ENCODE measurements around the gene ZNF668. TPM values are rescaled to one million over a fixed set of nuclear protein-coding genes. Genes with fewer than 3 reads are reported as not detected.

ZNF668 gene
- total RNA-seq, 1 experiment from 2014 or later: 16.8 TPM

DNA sequence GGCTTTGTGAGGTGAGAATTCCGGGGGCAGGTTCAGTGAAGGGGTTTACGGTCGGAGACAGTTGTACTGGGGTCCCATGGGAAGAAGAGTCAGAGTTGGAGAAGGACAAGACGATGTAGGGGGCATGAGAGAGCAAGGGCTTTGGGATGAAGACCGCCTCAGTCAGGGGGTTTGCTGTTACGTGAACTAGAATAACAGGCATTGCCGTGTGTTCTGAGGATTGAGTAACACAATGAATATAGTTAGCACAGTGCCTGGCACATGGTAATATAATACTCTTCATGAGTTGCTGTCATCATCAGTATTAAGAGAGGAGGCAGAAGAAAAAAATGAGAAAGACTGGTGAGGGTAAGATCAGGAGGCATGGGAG lies 759 bp upstream of the ZNF668 start:
- H2AFZ ChIP-seq (ENCODE audit: low read depth, low read length, poor library complexity, severe bottlenecking): no peak overlapping the region
- BruUV-seq (replicated peaks): no TSS peak
- no peaks in the 10 kb centered on the region for H3K27me3 ChIP-seq (ENCODE audit: insufficient read depth, low read length)
- POLR2A ChIA-PET: interaction anchor here (1.0 to 1.6 kb wide), 5 partner anchors 17 to 139 kb away, joined by 3 to 4 read pairs (median 4); partner anchors contain the start of genes HSD3B7 and TRIM72
- H3K36me3 ChIP-seq (ENCODE audit: control insufficient read depth in 1 of 2, insufficient read depth in 2 of 2, low read length in 2 of 2): peaks cover 14 to 37% of the 10 kb centered on the region in 2 experiments
- DNase-seq (ENCODE audit: low read depth, low spot score): no peak
- ATAC-seq: no peak
- no peaks in the 10 kb centered on the region for H3K9me3 ChIP-seq (ENCODE audit: control insufficient read depth in 1 of 2, insufficient read depth in 1 of 2, low read depth in 1 of 2, low read length in 2 of 2)
- peaks cover 68% of the 10 kb centered on the region for H3K79me2 ChIP-seq (ENCODE audit: insufficient read depth, low read length)
- H3K4me1 ChIP-seq (ENCODE audit: control insufficient read depth in 1 of 2, insufficient read depth in 2 of 2, low read length in 2 of 2): peaks cover 8 to 18% of the 10 kb centered on the region in 2 experiments; a peak in 3 of 4 replicates
- TF ChIP-seq TCF7L2 (IDR thresholded peaks at IDR 0.05; ENCODE audit: borderline replicate concordance, extremely low read depth, insufficient read depth, insufficient read length): no peak
- TF ChIP-seq ELF1 (IDR thresholded peaks at IDR 0.05; ENCODE audit: borderline replicate concordance, low read depth): no peak
- no peak for TF ChIP-seq JUND (IDR thresholded peaks at IDR 0.05)
- no peak for TF ChIP-seq FOSL1 (IDR thresholded peaks at IDR 0.05; ENCODE audit: low read depth)
- TF ChIP-seq CEBPB (IDR thresholded peaks at IDR 0.05; ENCODE audit: low read depth): no peak
- TF ChIP-seq EZH2phosphoT487 (IDR thresholded peaks at IDR 0.05; ENCODE audit: borderline replicate concordance): no peak
- TF ChIP-seq RAD21 (IDR thresholded peaks at IDR 0.05; ENCODE audit: low read depth): no peak
- TF ChIP-seq, protein P1, sequence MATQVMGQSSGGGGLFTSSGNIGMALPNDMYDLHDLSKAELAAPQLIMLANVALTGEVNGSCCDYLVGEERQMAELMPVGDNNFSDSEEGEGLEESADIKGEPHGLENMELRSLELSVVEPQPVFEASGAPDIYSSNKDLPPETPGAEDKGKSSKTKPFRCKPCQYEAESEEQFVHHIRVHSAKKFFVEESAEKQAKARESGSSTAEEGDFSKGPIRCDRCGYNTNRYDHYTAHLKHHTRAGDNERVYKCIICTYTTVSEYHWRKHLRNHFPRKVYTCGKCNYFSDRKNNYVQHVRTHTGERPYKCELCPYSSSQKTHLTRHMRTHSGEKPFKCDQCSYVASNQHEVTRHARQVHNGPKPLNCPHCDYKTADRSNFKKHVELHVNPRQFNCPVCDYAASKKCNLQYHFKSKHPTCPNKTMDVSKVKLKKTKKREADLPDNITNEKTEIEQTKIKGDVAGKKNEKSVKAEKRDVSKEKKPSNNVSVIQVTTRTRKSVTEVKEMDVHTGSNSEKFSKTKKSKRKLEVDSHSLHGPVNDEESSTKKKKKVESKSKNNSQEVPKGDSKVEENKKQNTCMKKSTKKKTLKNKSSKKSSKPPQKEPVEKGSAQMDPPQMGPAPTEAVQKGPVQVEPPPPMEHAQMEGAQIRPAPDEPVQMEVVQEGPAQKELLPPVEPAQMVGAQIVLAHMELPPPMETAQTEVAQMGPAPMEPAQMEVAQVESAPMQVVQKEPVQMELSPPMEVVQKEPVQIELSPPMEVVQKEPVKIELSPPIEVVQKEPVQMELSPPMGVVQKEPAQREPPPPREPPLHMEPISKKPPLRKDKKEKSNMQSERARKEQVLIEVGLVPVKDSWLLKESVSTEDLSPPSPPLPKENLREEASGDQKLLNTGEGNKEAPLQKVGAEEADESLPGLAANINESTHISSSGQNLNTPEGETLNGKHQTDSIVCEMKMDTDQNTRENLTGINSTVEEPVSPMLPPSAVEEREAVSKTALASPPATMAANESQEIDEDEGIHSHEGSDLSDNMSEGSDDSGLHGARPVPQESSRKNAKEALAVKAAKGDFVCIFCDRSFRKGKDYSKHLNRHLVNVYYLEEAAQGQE (IDR thresholded peaks at IDR 0.05; ENCODE audit: low read depth): no peak
- no peak for TF ChIP-seq POLR2AphosphoS5 (IDR thresholded peaks at IDR 0.05; ENCODE audit: low read depth, low read length)
- TF ChIP-seq, protein P2, sequence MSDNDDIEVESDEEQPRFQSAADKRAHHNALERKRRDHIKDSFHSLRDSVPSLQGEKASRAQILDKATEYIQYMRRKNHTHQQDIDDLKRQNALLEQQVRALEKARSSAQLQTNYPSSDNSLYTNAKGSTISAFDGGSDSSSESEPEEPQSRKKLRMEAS (IDR thresholded peaks at IDR 0.05): no peak
- TF ChIP-seq SRF (IDR thresholded peaks at IDR 0.05; ENCODE audit: low read depth): no peak
- no peak for TF ChIP-seq EGR1 (IDR thresholded peaks at IDR 0.05; ENCODE audit: low read depth)
- TF ChIP-seq POLR2A (IDR thresholded peaks at IDR 0.05; ENCODE audit: borderline replicate concordance, extremely low read depth, insufficient read depth, insufficient read length): no peak
- TF ChIP-seq, protein P3, sequence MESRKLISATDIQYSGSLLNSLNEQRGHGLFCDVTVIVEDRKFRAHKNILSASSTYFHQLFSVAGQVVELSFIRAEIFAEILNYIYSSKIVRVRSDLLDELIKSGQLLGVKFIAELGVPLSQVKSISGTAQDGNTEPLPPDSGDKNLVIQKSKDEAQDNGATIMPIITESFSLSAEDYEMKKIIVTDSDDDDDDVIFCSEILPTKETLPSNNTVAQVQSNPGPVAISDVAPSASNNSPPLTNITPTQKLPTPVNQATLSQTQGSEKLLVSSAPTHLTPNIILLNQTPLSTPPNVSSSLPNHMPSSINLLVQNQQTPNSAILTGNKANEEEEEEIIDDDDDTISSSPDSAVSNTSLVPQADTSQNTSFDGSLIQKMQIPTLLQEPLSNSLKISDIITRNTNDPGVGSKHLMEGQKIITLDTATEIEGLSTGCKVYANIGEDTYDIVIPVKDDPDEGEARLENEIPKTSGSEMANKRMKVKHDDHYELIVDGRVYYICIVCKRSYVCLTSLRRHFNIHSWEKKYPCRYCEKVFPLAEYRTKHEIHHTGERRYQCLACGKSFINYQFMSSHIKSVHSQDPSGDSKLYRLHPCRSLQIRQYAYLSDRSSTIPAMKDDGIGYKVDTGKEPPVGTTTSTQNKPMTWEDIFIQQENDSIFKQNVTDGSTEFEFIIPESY (IDR thresholded peaks at IDR 0.05; ENCODE audit: extremely low read depth, insufficient replicate concordance, low read length): no peak
- H3K4me2 ChIP-seq (ENCODE audit: low read length): peak overlapping the region; percentile 97
- peak overlapping the region; percentile 100 for H3K27ac ChIP-seq (ENCODE audit: low read depth, low read length)
- no peaks in the 10 kb centered on the region for H3K9me2 ChIP-seq (ENCODE audit: insufficient read depth)
- CTCF ChIA-PET: interaction anchor here (1.2 kb wide), 4 partner anchors 17 to 368 kb away, joined by 3 to 5 read pairs (median 4); partner anchors contain the start of gene ZNF843
- intact Hi-C loops (cut with micrococcal nuclease): loop anchor here (5.0 to 10.0 kb wide), 3 partner anchors 63 to 380 kb away; partner anchors contain the start of genes ARMC5 and PRSS8
- H4K20me1 ChIP-seq (ENCODE audit: insufficient read depth): no peaks in the 10 kb centered on the region
- RAD21 ChIA-PET (ENCODE audit: low non-redundant PET in 1 of 2, low total read pairs in 2 of 2, uncharacterized antibody in 2 of 2, unreplicated experiment in 2 of 2): interaction anchor here (0.8 to 1.5 kb wide), 3 partner anchors 43 to 90 kb away, joined by 3 to 7 read pairs (median 4); partner anchors contain the start of genes HSD3B7 (in 1 of the 2) and KAT8 (in 1 of the 2)
- peak overlapping the region; percentile 87 to 99 for H3K4me3 ChIP-seq (replicated peaks in 1 of 2; ENCODE audit: low read depth in 1 of 2, low read length in 2 of 2)
- peak overlapping the region; percentile 95 for H3K9ac ChIP-seq (ENCODE audit: low read length)
